PC-9 (cell line): ENCODE results near the gene IGSF21.
"Not testable (repeated sequence)": the region's sequence is repeated elsewhere in the genome, so short reads cannot be mapped to it uniquely, and the experiment has no call there.

Experiments used
- CTCF ChIP-seq: fragments of 200-600 bp; sonication (generic); conservative IDR thresholded peaks from 2 replicates; pipeline ENCODE4 v1.6.1; 2017; ENCODE audit warnings: mixed run types, antibody characterized with exemption, mild to moderate bottlenecking, moderate library complexity
- EZH2 ChIP-seq: fragments of 200-600 bp; sonication (generic); IDR thresholded peaks from 2 replicates; pipeline ENCODE4 v1.8.0; 2017; ENCODE audit warnings: antibody characterized with exemption, low read depth

- TF ChIP-seq EZH2, CTCF: not testable (repeated sequence)
Measured at GRCh38 chr1:18372505-18372904, 264.9 kb downstream of the IGSF21 start.
